Sigmoid colon (tissue), 7 donors: Measurements from ENCODE around the gene GNAQ. TPM values are rescaled to one million over a fixed set of nuclear protein-coding genes. Genes with fewer than 3 reads are reported as not detected.

ENCODE experiments used
- DNase-seq: peaks from one replicate; pipeline ENCODE4 v3.0.0-alpha.2; 2019
- H3K27ac ChIP-seq, 4 donors: fragments of 200-600 bp; sonication (generic); one replicate each; pipeline ENCODE4 v1.5.1; 2016 to 2019; ENCODE audit warnings: mild to moderate bottlenecking in 1 of 4
- H3K27me3 ChIP-seq, 3 donors: fragments of 200-600 bp; sonication (generic); one replicate each; pipeline ENCODE4 v1.5.1; 2019; ENCODE audit warnings: mild to moderate bottlenecking in 1 of 3
- H3K36me3 ChIP-seq, 4 donors: fragments of 200-600 bp; sonication (generic); one replicate each; pipeline ENCODE4 v1.5.1; 2016 to 2019
- H3K4me1 ChIP-seq, 4 donors: fragments of 200-600 bp; sonication (generic); one replicate each; pipeline ENCODE4 v1.5.1; 2017 to 2019
- H3K4me3 ChIP-seq, 4 donors: fragments of 200-600 bp; sonication (generic); one replicate each; pipeline ENCODE4 v1.5.1; 2017 to 2019; ENCODE audit warnings: mild to moderate bottlenecking in 2 of 4, moderate library complexity in 1 of 4
- H3K9me3 ChIP-seq, 4 donors: fragments of 200-600 bp in 3 of 4; sonication (generic) in 3 of 4; one replicate each; pipeline versions ENCODE4 v1.5.1 to v1.6.1; 2013 to 2019
- CTCF ChIP-seq, 4 experiments: fragments of 450-650 bp in 3 of 4; fragments of 200-600 bp in 1 of 4; IDR thresholded peaks; one replicate each; pipeline ENCODE4 v1.5.1; 2016 to 2019; ENCODE audit warnings: antibody characterized with exemption in 4 of 4, mild to moderate bottlenecking in 3 of 4, moderate library complexity in 2 of 4
- EP300 ChIP-seq, 4 donors: sonication (generic); formaldehyde crosslinking; IDR thresholded peaks; one replicate each; pipeline ENCODE4 v1.6.1; 2017; ENCODE audit warnings: antibody characterized with exemption in 4 of 4
- POLR2A ChIP-seq, 2 donors: fragments of 450-650 bp; IDR thresholded peaks; one replicate each; pipeline ENCODE4 v1.6.1; 2016; ENCODE audit warnings: antibody characterized with exemption in 2 of 2, mild to moderate bottlenecking in 2 of 2, moderate library complexity in 2 of 2
- POLR2AphosphoS5 ChIP-seq, 4 donors: sonication (generic); formaldehyde crosslinking; IDR thresholded peaks; one replicate each; pipeline ENCODE4 v1.6.1; 2017; ENCODE audit warnings: antibody characterized with exemption in 4 of 4
- WGBS, 2 donors: extraction: QIAGEN DNeasy Blood & Tissue Kit; methylation state at CpG; one replicate each; pipeline ENCODE4 v1.1.7; 2013; 5-methylcytosine and 5-hydroxymethylcytosine counted together
- intact Hi-C: fragments of 100-400 bp; cut with DNase I; formaldehyde crosslinking; loops from one replicate; pipeline ENCODE4 v1.15.1; 2023
- polyA plus RNA-seq, 3 donors: library from polyadenylated mRNA; stranded (reverse); fragments of 200-250 nt; gene quantifications; one replicate each; pipeline ENCODE4 v1.2.3, GENCODE V29; 2013
- total RNA-seq, 4 donors: library from RNA; depleted of rRNA; stranded (reverse); fragments of >200 nt; gene quantifications; one replicate each; pipeline ENCODE4 v1.1.0, GENCODE V29; 2016
- donor health status: healthy with polysubstance abuse.
- donor health status: Bipolar disorder and iron deficiency.
- donor health status: healthy.

GNAQ gene
- total and polyA plus RNA-seq, 7 donors: 21.6 to 79.2 (median 49.5) TPM

GRCh38 chr9:77748214-77748772 is 283.3 kb downstream of the GNAQ start:
- no peak for DNase-seq
- no peaks in the 10 kb centered on the region for H3K27me3 ChIP-seq
- intact Hi-C loops: loop anchor here (10.0 kb wide), 1 partner anchor 573 kb away; the partner anchor contains the start of gene VPS13A
- H3K4me1 ChIP-seq: peaks cover 0 to 75% (median 63%) of the 10 kb centered on the region in 4 donors
- no peak overlapping the region for H3K4me3 ChIP-seq
- peak overlapping the region in 2 of 4 donors; percentile 57 to 70 for H3K27ac ChIP-seq
- H3K36me3 ChIP-seq: no peaks in the 10 kb centered on the region
- no peaks in the 10 kb centered on the region for H3K9me3 ChIP-seq
- TF ChIP-seq EP300 (IDR thresholded peaks at IDR 0.05): no peak
- no peak for TF ChIP-seq POLR2A (IDR thresholded peaks at IDR 0.05)
- peak in 2 of 4 donors; percentile 37 to 44 for TF ChIP-seq POLR2AphosphoS5 (IDR thresholded peaks at IDR 0.05)
- TF ChIP-seq CTCF (IDR thresholded peaks at IDR 0.05): no peak

GRCh38 chr9:77747163-77747562 is 284.4 kb downstream of the GNAQ start:
- intact Hi-C loops: loop anchor here (10.0 kb wide), 1 partner anchor 572 kb away; the partner anchor contains the start of gene VPS13A

GRCh38 chr9:77744841-77745430 is 286.7 kb downstream of the GNAQ start:
- Histone ChIP-seq H3K4me1 (peaks cover 0 to 79% (median 62%) of the 10 kb centered on the region in 4 donors), H3K36me3 (no peaks in the 10 kb centered on the region), H3K9me3 (no peaks in the 10 kb centered on the region), H3K27me3 (no peaks in the 10 kb centered on the region), H3K27ac (peak overlapping the region in 3 of 4 donors; percentile 5 to 70 (median 66)), H3K4me3 (no peak overlapping the region)
- TF ChIP-seq POLR2A (IDR thresholded peaks at IDR 0.05) (no peak), EP300 (IDR thresholded peaks at IDR 0.05) (no peak), POLR2AphosphoS5 (IDR thresholded peaks at IDR 0.05) (no peak), CTCF (IDR thresholded peaks at IDR 0.05) (no peak)
- intact Hi-C loops: loop anchor here (10.0 kb wide), 1 partner anchor 570 kb away; the partner anchor contains the start of gene VPS13A
- DNase-seq: no peak
- 70 to 82% methylated on average over 6 of the region's 6 CpGs for WGBS, 2 donors

More at GRCh38 chr9:77747163-77747562, 284.4 kb downstream of the GNAQ start:
- DNase-seq: no peak
- Histone ChIP-seq H3K4me3 (no peak overlapping the region), H3K4me1 (peaks cover 0 to 81% (median 68%) of the 10 kb centered on the region in 4 donors), H3K27me3 (no peaks in the 10 kb centered on the region), H3K36me3 (no peaks in the 10 kb centered on the region), H3K27ac (peak overlapping the region in 2 of 4 donors; percentile 57 to 70), H3K9me3 (no peaks in the 10 kb centered on the region)
- TF ChIP-seq CTCF (IDR thresholded peaks at IDR 0.05) (no peak), EP300 (IDR thresholded peaks at IDR 0.05) (no peak), POLR2AphosphoS5 (IDR thresholded peaks at IDR 0.05) (no peak), POLR2A (IDR thresholded peaks at IDR 0.05) (no peak)

- Histone ChIP-seq H3K9me3 (no peaks in the 10 kb centered on the region), H3K4me3 (no peak overlapping the region), H3K27me3 (no peaks in the 10 kb centered on the region), H3K27ac (peak overlapping the region in 3 of 4 donors; percentile 46 to 70 (median 66)), H3K4me1 (peaks cover 0 to 65% (median 48%) of the 10 kb centered on the region in 4 donors), H3K36me3 (no peaks in the 10 kb centered on the region)
- intact Hi-C loops: loop anchor here (10.0 kb wide), 1 partner anchor 569 kb away; the partner anchor contains the start of gene VPS13A
- WGBS, 2 donors: 81 to 86% methylated on average over 1 of the region's 1 CpG
- no peak for DNase-seq
- no peak for TF ChIP-seq POLR2A (IDR thresholded peaks at IDR 0.05)
- no peak for TF ChIP-seq CTCF (IDR thresholded peaks at IDR 0.05)
- TF ChIP-seq POLR2AphosphoS5 (IDR thresholded peaks at IDR 0.05): no peak
- no peak for TF ChIP-seq EP300 (IDR thresholded peaks at IDR 0.05)
Observed at GRCh38 chr9:77743386-77743785, 288.2 kb downstream of the GNAQ start.
